LNCaP clone FGC (cell line): ENCODE measurements around the gene RPL39L.

Experiments used
- DNase-seq: peaks from one replicate; pipeline ENCODE4 v3.0.0-alpha.2; 2011; ENCODE audit warnings: low read depth
- H3K4me3 ChIP-seq: 2 replicates; pipeline ENCODE4 v1.5.1; 2011; ENCODE audit warnings: mild to moderate bottlenecking, low read depth, low read length, control low read depth
- TF ChIP-seq, protein P1 (sequence below): IDR thresholded peaks from 2 replicates; pipeline ENCODE4 v1.5.1; 2012; ENCODE audit warnings: mild to moderate bottlenecking; ENCODE audit not compliant: control insufficient read depth, insufficient read depth; ENCODE audit errors: extremely low read depth

RPL39L gene

DNA sequence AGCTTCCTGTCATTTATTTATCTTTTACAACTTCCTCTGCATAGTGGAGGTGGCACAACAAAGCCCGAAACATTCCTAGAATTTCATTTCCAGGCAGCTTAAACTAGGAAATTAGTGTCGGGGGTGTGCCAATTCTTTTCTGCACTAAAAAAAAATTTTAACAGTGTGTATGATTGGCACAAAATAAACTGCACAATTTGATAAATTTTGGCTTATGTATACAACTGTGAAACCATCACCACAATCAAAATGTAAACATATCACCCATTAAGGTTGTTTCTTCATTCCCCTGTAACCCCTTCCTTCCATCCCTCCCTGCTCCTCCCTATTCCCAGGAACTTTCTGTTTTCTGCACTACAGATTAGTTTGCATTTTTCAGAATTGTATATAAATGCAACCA is 54.7 kb downstream of the RPL39L start:
- TF ChIP-seq, protein P1, sequence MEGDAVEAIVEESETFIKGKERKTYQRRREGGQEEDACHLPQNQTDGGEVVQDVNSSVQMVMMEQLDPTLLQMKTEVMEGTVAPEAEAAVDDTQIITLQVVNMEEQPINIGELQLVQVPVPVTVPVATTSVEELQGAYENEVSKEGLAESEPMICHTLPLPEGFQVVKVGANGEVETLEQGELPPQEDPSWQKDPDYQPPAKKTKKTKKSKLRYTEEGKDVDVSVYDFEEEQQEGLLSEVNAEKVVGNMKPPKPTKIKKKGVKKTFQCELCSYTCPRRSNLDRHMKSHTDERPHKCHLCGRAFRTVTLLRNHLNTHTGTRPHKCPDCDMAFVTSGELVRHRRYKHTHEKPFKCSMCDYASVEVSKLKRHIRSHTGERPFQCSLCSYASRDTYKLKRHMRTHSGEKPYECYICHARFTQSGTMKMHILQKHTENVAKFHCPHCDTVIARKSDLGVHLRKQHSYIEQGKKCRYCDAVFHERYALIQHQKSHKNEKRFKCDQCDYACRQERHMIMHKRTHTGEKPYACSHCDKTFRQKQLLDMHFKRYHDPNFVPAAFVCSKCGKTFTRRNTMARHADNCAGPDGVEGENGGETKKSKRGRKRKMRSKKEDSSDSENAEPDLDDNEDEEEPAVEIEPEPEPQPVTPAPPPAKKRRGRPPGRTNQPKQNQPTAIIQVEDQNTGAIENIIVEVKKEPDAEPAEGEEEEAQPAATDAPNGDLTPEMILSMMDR, result no peak
- no peak for DNase-seq
- no peak overlapping the region for H3K4me3 ChIP-seq

DNA sequence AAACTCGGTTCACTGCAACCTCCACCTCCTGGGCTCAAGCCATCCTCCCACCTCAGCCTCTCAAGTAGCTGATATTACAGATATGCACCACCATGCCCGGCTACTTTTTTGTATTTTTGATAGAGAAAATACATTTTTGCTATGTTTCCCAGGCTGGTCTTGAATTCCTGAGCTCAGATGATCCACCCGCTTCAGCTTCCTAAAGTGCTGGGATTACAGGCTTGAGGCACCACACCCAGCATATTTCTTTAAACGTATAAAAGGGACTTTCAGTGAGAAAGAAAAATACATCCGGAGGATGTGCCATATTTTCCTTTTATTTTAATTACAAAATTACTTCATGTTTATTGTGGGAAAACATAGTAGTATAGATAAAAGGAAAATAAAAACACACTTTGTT is 55.2 kb downstream of the RPL39L start:
- DNase-seq, result no peak
- no peak overlapping the region for H3K4me3 ChIP-seq
- TF ChIP-seq, protein P1, result no peak

DNA sequence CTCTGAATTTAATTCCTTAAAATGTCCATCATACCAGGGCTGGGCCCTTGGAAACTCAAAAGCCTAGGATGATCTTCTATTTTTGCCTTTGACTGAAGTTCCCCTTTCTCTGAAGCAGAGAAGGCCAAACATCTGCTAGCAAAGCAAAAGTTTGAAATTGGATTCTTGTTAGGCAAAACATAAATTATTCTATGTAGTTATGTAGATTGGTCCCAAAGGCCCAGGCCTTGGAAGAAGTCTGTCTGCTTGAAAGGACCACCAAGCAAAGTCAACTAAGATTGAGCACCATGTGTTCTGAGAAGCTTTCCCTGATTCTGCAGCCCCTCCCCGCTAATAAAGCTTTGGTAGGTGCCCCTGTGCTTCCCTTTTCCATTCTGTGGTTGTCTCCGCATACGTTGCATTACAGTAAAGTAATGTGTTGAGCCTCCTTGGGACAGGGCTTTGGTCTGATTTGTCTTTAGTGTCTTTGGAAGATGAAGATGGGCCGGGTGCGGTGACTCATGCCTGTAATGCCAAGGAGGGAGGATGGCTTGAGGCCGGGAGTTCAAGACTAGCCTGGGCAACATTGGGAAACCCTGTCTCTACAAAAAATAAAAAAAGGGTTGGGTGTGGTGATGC is 56.4 kb downstream of the RPL39L start:
- H3K4me3 ChIP-seq, result no peak overlapping the region
- DNase-seq, result no peak
- TF ChIP-seq, protein P1, result no peak

DNA sequence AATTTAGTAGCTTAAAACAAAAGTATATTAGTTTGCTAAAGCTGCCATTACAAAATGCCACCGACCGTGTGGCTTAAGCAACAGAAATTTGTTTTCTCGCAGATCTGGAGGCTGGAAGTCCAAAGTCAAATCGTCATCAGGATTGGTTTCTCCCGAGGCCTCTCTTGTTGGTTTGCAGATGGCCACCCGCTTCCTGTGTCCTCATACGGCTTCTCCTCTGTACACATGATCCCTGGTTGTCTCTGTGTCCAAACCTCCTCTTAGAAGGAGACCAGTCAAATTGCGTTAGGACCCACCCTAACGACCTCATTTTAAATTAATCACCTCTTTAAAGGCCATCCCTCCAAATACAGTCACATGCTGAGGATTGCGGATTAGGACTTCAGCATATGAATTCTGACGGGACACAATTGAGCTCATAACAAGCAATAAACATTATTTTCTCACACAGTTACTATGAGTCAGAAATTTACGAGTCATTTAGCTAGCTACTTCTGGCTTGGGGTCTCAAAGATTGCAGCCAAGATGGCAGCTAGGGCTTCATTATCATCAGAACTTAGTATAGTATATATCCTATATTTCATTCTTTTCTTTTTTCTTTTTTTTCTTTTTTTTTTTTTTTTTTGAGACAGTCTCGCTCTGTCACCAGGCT is 58.4 kb downstream of the RPL39L start:
- DNase-seq, result no peak
- H3K4me3 ChIP-seq, result no peak overlapping the region
- TF ChIP-seq, protein P1, result no peak

DNA sequence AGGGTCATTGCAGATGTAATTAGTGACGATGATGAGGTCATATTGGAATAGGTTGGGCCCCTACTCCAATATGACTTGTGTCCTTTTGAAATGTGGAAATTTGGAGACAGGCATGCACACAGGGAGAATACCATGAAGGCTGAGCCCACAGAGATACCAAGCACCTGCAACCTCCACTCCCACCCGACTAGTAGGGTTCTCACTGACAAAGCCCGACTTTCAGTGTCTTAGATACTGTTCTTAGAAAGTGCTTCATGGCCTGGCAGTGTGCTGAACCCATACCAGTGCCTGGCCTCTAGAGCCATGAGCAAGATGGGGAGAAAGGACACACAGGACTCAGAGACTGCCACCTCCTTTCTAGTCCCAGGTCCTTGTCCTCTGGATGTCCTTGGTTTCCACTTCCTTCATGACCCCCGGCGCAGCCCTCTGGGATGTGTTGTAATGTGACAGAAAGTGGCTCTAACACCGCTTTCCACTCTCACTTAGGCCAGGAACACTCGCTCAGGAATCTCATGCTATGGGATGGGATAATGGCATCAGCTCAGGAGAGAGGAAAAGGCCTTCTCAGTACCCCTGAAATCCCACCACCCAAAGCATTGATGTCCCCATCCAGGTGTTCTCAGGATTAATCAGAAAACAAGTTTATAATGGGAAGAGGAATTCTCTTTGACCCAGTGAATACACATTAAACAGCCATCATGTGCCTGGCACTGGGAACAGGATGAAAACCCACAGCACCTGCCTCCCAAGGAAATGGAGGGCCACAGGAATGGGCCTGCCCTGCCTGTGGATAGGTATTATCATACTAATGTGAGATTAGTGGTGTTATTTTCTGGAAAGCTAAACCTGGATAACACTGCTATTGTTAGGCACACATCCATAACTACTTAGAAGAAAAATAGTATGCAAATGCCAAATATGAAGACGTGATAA is 59.9 kb downstream of the RPL39L start:
- no peak for DNase-seq
- H3K4me3 ChIP-seq, result no peak overlapping the region
- TF ChIP-seq, protein P1, result no peak

DNA sequence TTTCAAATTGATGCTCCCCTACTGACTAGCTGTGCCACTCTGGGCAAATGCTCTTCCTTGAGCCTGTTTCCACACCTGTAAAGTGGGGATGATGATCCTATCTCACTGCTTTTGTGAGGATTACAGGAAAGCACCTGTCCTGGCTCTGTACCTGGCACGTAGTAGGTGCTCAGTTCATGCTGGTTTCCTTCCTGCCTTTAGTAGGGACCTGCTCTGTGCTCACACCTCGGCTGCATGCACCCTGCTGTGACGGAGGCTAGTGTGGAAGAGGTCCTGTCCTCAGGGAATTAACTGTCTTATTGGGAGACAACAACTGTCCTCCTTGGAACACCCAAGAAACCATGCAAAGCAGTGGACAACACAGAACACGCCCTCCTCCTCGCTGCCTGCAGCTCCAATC is 61.8 kb downstream of the RPL39L start:
- TF ChIP-seq, protein P1, result no peak
- DNase-seq, result no peak
- H3K4me3 ChIP-seq, result no peak overlapping the region
